HepG2 (cell line): ENCODE measurements around the gene BOLA3. TPM values are rescaled to one million over a fixed set of nuclear protein-coding genes. Genes with fewer than 3 reads are reported as not detected.
A peak's percentile ranks its signal among the peaks of the same experiment; 100 is the strongest.

ENCODE experiments used
- ATAC-seq: fragments of 200-7000 bp; cut with Tn5 transposase; 3 replicates; pipeline ENCODE4 v1.9.1; 2020; ENCODE audit warnings: mild to moderate bottlenecking, moderate library complexity
- BruUV-seq: library from RNA; stranded (reverse); fragments of 400-500 nt; replicated peaks from 2 replicates; lab custom pipeline; 2021; lab: Mats Ljungman, UMichigan
- CTCF ChIA-PET: fragments of 300-600 bp; formaldehyde crosslinking; extraction: SDS; loops from one replicate; lab custom pipeline; 2021; ENCODE audit warnings: low total read pairs, inconsistent platforms, low intra/inter-chr PET ratio; lab: Yijun Ruan, JAX
- POLR2A ChIA-PET: fragments of 350-600 bp; sonication (Branson Sonifier 250); formaldehyde crosslinking; loops from one replicate; lab custom pipeline; 2020; ENCODE audit warnings: antibody characterized with exemption, inconsistent platforms; lab: Yijun Ruan, JAX
- DNase-seq: peaks from one replicate; pipeline ENCODE4 v3.0.0-alpha.2; 2015; ENCODE audit warnings: low spot score
- FAIRE-seq: peaks from 3 replicates; lab custom pipeline; 2011; peaks lifted over from hg19 to GRCh38; lab: Jason Lieb, UNC
- H2AFZ ChIP-seq: one replicate; pipeline ENCODE4 v1.6.1; 2011; ENCODE audit warnings: low read length, inconsistent platforms
- H3K27ac ChIP-seq: fragments of 300-600 bp; 3 replicates; pipeline ENCODE4 v1.8.0; 2011; ENCODE audit warnings: mixed run types, mild to moderate bottlenecking, mixed read lengths, low read length, inconsistent platforms; ENCODE audit not compliant: insufficient read depth; ENCODE audit errors: extremely low read length
- H3K27me3 ChIP-seq, 2 experiments: fragments of 200-600 bp in 1 of 2; 2 replicates in 1 of 2; 3 replicates in 1 of 2; pipeline versions ENCODE4 v1.6.0 to v1.8.0; 2011; ENCODE audit warnings: low read length in 2 of 2, mild to moderate bottlenecking in 2 of 2, moderate library complexity in 2 of 2, inconsistent platforms in 1 of 2; ENCODE audit not compliant: insufficient read depth in 2 of 2, control insufficient read depth in 1 of 2
- H3K36me3 ChIP-seq, 2 experiments: fragments of 200-600 bp in 1 of 2; replicated peaks in 1 of 2; 2 replicates in 1 of 2; 3 replicates in 1 of 2; pipeline versions ENCODE4 v1.5.1 to v1.8.0; 2011; ENCODE audit warnings: low read length in 2 of 2, inconsistent platforms in 1 of 2; ENCODE audit not compliant: insufficient read depth in 2 of 2, control insufficient read depth in 1 of 2
- H3K4me1 ChIP-seq: 2 replicates; pipeline ENCODE4 v1.5.1; 2012; ENCODE audit warnings: low read length, inconsistent platforms; ENCODE audit not compliant: insufficient read depth
- H3K4me2 ChIP-seq: 2 replicates; pipeline ENCODE4 v1.6.0; 2011; ENCODE audit warnings: low read depth, low read length, inconsistent platforms
- H3K4me3 ChIP-seq, 3 experiments: fragments of 200-600 bp in 1 of 3; sonication (generic), shearing (Covaris generic) in 1 of 3; replicated peaks in 1 of 3; 2 replicates each; pipeline ENCODE4 v1.5.1; 2011 to 2016; ENCODE audit warnings: low read length in 3 of 3, inconsistent platforms in 2 of 3, low read depth in 2 of 3, mild to moderate bottlenecking in 2 of 3, control low read depth in 1 of 3, mixed read lengths in 1 of 3; ENCODE audit not compliant: insufficient read depth in 1 of 3
- H3K79me2 ChIP-seq: one replicate; pipeline ENCODE4 v1.6.1; 2011; ENCODE audit warnings: low read length, inconsistent platforms; ENCODE audit not compliant: insufficient read depth
- H3K9ac ChIP-seq: 2 replicates; pipeline ENCODE4 v1.6.0; 2011; ENCODE audit warnings: mild to moderate bottlenecking, low read depth, low read length, inconsistent platforms; ENCODE audit not compliant: insufficient read depth
- H3K9me3 ChIP-seq: 2 replicates; pipeline ENCODE4 v1.5.1; 2012; ENCODE audit warnings: mild to moderate bottlenecking, low read length
- H4K20me1 ChIP-seq: 2 replicates; pipeline ENCODE4 v1.6.0; 2011; ENCODE audit warnings: inconsistent platforms, mild to moderate bottlenecking, low read length, moderate library complexity; ENCODE audit not compliant: insufficient read depth
- CTCF ChIP-seq: sonication (generic); formaldehyde crosslinking; IDR thresholded peaks from 2 replicates; pipeline ENCODE4 v1.5.0; 2020; ENCODE audit warnings: mild to moderate bottlenecking, missing genetic modification reagents, moderate library complexity
- RBM22 ChIP-seq: fragments of 200-400 bp; formaldehyde crosslinking; optimal IDR thresholded peaks from 2 replicates; pipeline ENCODE3; 2017; ENCODE audit warnings: mild to moderate bottlenecking, low read length, moderate library complexity
- SP140L ChIP-seq: sonication (generic); formaldehyde crosslinking; IDR thresholded peaks from 2 replicates; pipeline ENCODE4 v1.4.0; 2020; ENCODE audit warnings: missing genetic modification reagents, borderline replicate concordance
- ZNF17 ChIP-seq: sonication (generic); formaldehyde crosslinking; IDR thresholded peaks from 2 replicates; pipeline ENCODE4 v1.5.0; 2020; ENCODE audit warnings: mild to moderate bottlenecking, missing genetic modification reagents
- WGBS: methylation state at CpG from one replicate; pipeline ENCODE4 v1.1.6; 2017; ENCODE audit warnings: low lambda C conversion rate; 5-methylcytosine and 5-hydroxymethylcytosine counted together
- in situ Hi-C: cut with HindIII; loops from 2 replicates; pipeline ENCODE4 v1.10.0; 2017; ENCODE audit warnings: low pct_unique_long_range_greater_than_20kb; ENCODE audit not compliant: extremely low pct_ligation_motif_present
- intact Hi-C: fragments of 100-400 bp; cut with micrococcal nuclease; formaldehyde crosslinking; loops from one replicate; pipeline ENCODE4 v1.10.0; 2022; ENCODE audit not compliant: unreplicated experiment
- polyA plus RNA-seq, 8 experiments: library from polyadenylated mRNA; depleted of rRNA in 3 of 8; stranded (reverse) in 7 of 8; unstranded in 1 of 8; fragments of >200 nt; fragmentation: Illumina TruSeq in 4 of 8; extraction: Trizol in 4 of 8; gene quantifications; 2 replicates each; pipeline versions ENCODE4 v1.2.1 to v1.2.3, GENCODE V29; 2011 to 2016; ENCODE audit warnings: low read depth in 4 of 8, missing spikeins in 1 of 8, mixed read lengths in 1 of 8; ENCODE audit not compliant: insufficient read depth in 1 of 8
- total RNA-seq, 5 experiments: library from RNA; depleted of rRNA; stranded (reverse); fragments of >200 nt; fragmentation: Illumina TruSeq; extraction: Trizol; gene quantifications; 2 replicates each; pipeline ENCODE4 v1.2.3, GENCODE V29; 2016; ENCODE audit warnings: low read depth in 1 of 5

The BOLA3 gene
- total and polyA plus RNA-seq, 2 of the 13 experiments (the other 11 are each of a cell fraction or from before 2014, with no cell fraction given) = 89.7 to 170 TPM

- FAIRE-seq (no peak), DNase-seq (no peak), ATAC-seq (no peak)
- CTCF ChIA-PET = no interaction called here
- Histone ChIP-seq H3K36me3 (peaks cover 5 to 18% of the 10 kb centered on the region in 2 experiments), H3K9ac (no peak overlapping the region), H3K9me3 (no peaks in the 10 kb centered on the region), H3K27ac (no peak overlapping the region), H3K4me3 (no peak overlapping the region), H3K79me2 (no peaks in the 10 kb centered on the region), H2AFZ (no peak overlapping the region), H4K20me1 (no peaks in the 10 kb centered on the region), H3K27me3 (no peaks in the 10 kb centered on the region), H3K4me1 (no peaks in the 10 kb centered on the region), H3K4me2 (no peak overlapping the region)
- POLR2A ChIA-PET = interaction anchor here (1.4 kb wide), 1 partner anchor 13 kb away, joined by 4 read pairs; no protein-coding TSS in a partner anchor
- intact Hi-C loops = no loop called here
- in situ Hi-C loops = no loop called here
- peak; percentile 27 for TF ChIP-seq RBM22
- TF ChIP-seq ZNF17 = no peak
- no TSS peak for BruUV-seq
- WGBS = 86% methylated on average over 12 of the region's 12 CpGs
Measured at GRCh38 chr2:74107071-74107470, 40.6 kb downstream of the BOLA3 start.

- peaks cover 16 to 34% of the 10 kb centered on the region in 2 experiments for H3K36me3 ChIP-seq
- ChIA-PET POLR2A (interaction anchor here (0.9 kb wide), 1 partner anchor 15 kb away, joined by 3 read pairs; no protein-coding TSS in a partner anchor), CTCF (no interaction called here)
- H3K9ac ChIP-seq = no peak overlapping the region
- no peak overlapping the region for H3K4me3 ChIP-seq
- TF ChIP-seq RBM22 (peak; percentile 42), CTCF (CRISPR knock-in tag) (peak; percentile 7; the same call in 1 of the 2 replicates), SP140L (CRISPR knock-in tag) (no peak)
- no peak for FAIRE-seq
- no peaks in the 10 kb centered on the region for H3K9me3 ChIP-seq
- intact Hi-C loops (no loop called here), in situ Hi-C loops (no loop called here)
- H2AFZ ChIP-seq = no peak overlapping the region
- no peaks in the 10 kb centered on the region for H4K20me1 ChIP-seq
- 94% methylated on average over 8 of the region's 8 CpGs for WGBS
- no peak for ATAC-seq
- no peaks in the 10 kb centered on the region for H3K4me1 ChIP-seq
- DNase-seq = no peak
- no peak overlapping the region for H3K4me2 ChIP-seq
- H3K27ac ChIP-seq = no peak overlapping the region
- no peaks in the 10 kb centered on the region for H3K79me2 ChIP-seq
- BruUV-seq = no TSS peak
- H3K27me3 ChIP-seq = no peaks in the 10 kb centered on the region
Measured at GRCh38 chr2:74105413-74105812, 42.3 kb downstream of the BOLA3 start.
